ENCODE data around the gene LCAT. TPM values are rescaled to one million over a fixed set of nuclear protein-coding genes. Genes with fewer than 3 reads are reported as not detected.

LCAT gene
- total and polyA plus RNA-seq, 2 experiments from 2014 or later, result 13.7 to 18.9 TPM

DNA sequence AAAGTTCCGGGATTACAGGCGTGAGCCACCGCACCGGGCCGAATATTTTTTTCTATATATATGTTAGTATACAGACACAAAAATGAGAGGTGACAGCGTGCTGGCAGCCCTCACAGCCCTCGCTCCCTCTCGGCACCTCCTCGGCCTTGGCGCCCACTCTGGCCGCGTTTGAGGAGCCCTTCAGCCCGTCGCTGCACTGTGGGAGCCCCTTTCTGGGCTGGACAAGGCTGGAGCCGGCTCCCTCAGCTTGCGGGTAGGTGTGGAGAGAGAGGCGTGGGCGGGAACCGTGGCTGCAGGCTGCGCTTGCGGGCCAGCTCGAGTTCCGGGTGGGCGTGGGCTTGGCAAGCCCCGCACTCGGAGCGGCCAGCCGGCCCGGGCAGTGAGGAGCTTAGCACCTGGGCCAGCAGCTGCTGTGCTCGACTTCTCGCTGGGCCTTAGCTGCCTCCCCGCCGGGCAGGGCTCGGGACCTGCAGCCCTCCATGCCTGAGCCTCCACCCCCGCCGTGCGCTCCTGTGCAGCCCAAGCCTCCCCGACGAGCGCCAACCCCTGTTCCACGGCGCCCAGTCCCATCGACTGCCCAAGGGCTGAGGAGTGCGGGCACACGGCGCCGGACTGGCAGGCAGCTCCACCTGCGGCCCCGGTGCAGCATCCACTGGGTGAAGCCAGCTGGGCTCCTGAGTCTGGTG is 38.2 kb upstream of the LCAT start:
- no peaks in the 10 kb centered on the region for H3K36me3 Mint-ChIP-seq (ENCODE audit: low read depth)

DNA sequence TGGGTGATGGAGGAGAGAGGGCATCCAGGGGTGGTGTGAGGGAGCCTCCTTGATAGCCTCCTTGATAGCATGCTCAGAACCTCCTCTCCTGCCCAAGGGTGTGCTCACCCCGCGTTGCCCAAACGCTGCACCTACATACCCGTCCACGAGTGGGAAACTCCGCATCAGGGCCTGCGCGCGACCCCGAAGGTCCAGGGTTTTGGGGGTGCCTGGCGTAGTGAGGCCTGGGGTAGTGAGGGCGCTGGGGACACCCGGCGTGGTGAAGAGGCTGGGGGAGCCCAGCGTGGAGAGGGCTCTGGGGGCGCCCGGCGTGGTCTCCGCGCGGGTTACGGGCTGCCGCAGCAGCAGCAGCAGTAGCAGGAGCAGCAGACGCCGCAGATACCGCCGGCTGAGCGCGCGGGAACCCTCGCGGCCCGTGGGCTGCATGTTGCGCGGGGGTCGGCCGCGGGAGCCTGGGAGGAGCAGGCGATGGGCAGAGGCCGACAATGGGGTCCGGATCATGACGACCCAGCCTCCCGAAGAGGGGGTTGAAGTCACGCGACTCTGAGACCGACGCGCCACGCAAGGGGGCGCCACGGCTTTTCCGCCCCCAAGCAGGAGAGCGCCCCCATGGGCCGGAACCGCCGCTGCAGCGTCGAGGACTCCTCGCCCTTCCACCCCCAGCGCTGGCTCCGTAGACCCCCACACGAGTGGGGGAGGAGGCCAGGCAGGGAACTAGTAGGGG is 36.2 kb upstream of the LCAT start, which contains the start of gene DPEP3:
DPEP3 (minus strand) TSS at position 545 of the 724 bp plus-strand sequence; CDS start at position 426, 119 bp downstream.
- peaks cover 8% of the 10 kb centered on the region for H3K9me3 Mint-ChIP-seq
- no peak for TF ChIP-seq STAT1 (IDR thresholded peaks at IDR 0.05; ENCODE audit: unreplicated experiment)
- TF ChIP-seq CREB1 (CRISPR knock-in tag; IDR thresholded peaks at IDR 0.05; ENCODE audit: low read depth), result peak; percentile 69
- TF ChIP-seq ZNF114 (CRISPR knock-in tag; IDR thresholded peaks at IDR 0.05), result no peak
- TF ChIP-seq EZH2phosphoT487 (IDR thresholded peaks at IDR 0.05; ENCODE audit: unreplicated experiment), result no peak
- TF ChIP-seq, protein P1, sequence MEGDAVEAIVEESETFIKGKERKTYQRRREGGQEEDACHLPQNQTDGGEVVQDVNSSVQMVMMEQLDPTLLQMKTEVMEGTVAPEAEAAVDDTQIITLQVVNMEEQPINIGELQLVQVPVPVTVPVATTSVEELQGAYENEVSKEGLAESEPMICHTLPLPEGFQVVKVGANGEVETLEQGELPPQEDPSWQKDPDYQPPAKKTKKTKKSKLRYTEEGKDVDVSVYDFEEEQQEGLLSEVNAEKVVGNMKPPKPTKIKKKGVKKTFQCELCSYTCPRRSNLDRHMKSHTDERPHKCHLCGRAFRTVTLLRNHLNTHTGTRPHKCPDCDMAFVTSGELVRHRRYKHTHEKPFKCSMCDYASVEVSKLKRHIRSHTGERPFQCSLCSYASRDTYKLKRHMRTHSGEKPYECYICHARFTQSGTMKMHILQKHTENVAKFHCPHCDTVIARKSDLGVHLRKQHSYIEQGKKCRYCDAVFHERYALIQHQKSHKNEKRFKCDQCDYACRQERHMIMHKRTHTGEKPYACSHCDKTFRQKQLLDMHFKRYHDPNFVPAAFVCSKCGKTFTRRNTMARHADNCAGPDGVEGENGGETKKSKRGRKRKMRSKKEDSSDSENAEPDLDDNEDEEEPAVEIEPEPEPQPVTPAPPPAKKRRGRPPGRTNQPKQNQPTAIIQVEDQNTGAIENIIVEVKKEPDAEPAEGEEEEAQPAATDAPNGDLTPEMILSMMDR (conservative IDR thresholded peaks at IDR 0.05; ENCODE audit: low read depth in 2 of 2), result peak; percentile 79 to 99

More for the DNA sequence above, 38.2 kb upstream of the LCAT start:
- H3K79me2 ChIP-seq (replicated peaks; ENCODE audit: insufficient read depth), result no peaks in the 10 kb centered on the region
- H3K4me1 ChIP-seq (ENCODE audit: insufficient read depth), result no peaks in the 10 kb centered on the region
- H3K9me3 Mint-ChIP-seq, result peaks cover 8% of the 10 kb centered on the region
- H3K4me3 ChIP-seq, result no peak overlapping the region
- no peaks in the 10 kb centered on the region for H3K9me2 ChIP-seq (ENCODE audit: insufficient read depth)
- no peak overlapping the region for H3K4me2 ChIP-seq
- ATAC-seq (no peak), DNase-seq (ENCODE audit: low spot score) (no peak)
- H3K27ac ChIP-seq (ENCODE audit: low read depth), result no peak overlapping the region
- H3K4me1 Mint-ChIP-seq, result peaks cover 8% of the 10 kb centered on the region; the same call in 2 of the 3 replicates
- no peaks in the 10 kb centered on the region for H4K20me1 ChIP-seq (replicated peaks; ENCODE audit: insufficient read depth)
- H2AFZ ChIP-seq, result no peak overlapping the region
- TF ChIP-seq NANOG (IDR thresholded peaks at IDR 0.05; ENCODE audit: borderline replicate concordance) (no peak), JUNB (IDR thresholded peaks at IDR 0.05; ENCODE audit: unreplicated experiment) (no peak), POLR2AphosphoS5 (IDR thresholded peaks at IDR 0.05; ENCODE audit: low read depth) (no peak), EZH2phosphoT487 (IDR thresholded peaks at IDR 0.05; ENCODE audit: unreplicated experiment) (no peak), ZNF331 (CRISPR knock-in tag; IDR thresholded peaks at IDR 0.05; ENCODE audit: low read depth) (no peak)
- TF ChIP-seq, protein P2, sequence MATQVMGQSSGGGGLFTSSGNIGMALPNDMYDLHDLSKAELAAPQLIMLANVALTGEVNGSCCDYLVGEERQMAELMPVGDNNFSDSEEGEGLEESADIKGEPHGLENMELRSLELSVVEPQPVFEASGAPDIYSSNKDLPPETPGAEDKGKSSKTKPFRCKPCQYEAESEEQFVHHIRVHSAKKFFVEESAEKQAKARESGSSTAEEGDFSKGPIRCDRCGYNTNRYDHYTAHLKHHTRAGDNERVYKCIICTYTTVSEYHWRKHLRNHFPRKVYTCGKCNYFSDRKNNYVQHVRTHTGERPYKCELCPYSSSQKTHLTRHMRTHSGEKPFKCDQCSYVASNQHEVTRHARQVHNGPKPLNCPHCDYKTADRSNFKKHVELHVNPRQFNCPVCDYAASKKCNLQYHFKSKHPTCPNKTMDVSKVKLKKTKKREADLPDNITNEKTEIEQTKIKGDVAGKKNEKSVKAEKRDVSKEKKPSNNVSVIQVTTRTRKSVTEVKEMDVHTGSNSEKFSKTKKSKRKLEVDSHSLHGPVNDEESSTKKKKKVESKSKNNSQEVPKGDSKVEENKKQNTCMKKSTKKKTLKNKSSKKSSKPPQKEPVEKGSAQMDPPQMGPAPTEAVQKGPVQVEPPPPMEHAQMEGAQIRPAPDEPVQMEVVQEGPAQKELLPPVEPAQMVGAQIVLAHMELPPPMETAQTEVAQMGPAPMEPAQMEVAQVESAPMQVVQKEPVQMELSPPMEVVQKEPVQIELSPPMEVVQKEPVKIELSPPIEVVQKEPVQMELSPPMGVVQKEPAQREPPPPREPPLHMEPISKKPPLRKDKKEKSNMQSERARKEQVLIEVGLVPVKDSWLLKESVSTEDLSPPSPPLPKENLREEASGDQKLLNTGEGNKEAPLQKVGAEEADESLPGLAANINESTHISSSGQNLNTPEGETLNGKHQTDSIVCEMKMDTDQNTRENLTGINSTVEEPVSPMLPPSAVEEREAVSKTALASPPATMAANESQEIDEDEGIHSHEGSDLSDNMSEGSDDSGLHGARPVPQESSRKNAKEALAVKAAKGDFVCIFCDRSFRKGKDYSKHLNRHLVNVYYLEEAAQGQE (IDR thresholded peaks at IDR 0.05; ENCODE audit: unreplicated experiment), result no peak
- H3K4me3 Mint-ChIP-seq, result no peak overlapping the region
- H3K27ac Mint-ChIP-seq, result no peak overlapping the region
- H3F3A ChIP-seq (replicated peaks; ENCODE audit: low read depth), result no peaks in the 10 kb centered on the region
- peaks cover 16% of the 10 kb centered on the region for H3K27me3 Mint-ChIP-seq (ENCODE audit: insufficient read depth, low read depth, poor library complexity)
- no peaks in the 10 kb centered on the region for H3K27me3 ChIP-seq (ENCODE audit: insufficient read depth)
- H3K36me3 ChIP-seq (ENCODE audit: insufficient read depth), result no peaks in the 10 kb centered on the region

More for the DNA sequence above, 36.2 kb upstream of the LCAT start, which contains the start of gene DPEP3:
- no peaks in the 10 kb centered on the region for H4K20me1 ChIP-seq (replicated peaks; ENCODE audit: insufficient read depth)
- ATAC-seq (peak; percentile 87), DNase-seq (ENCODE audit: low spot score) (peak; percentile 88)
- H3K4me3 ChIP-seq, result peak within 1 kb of the TSS; percentile 47
- Mint-ChIP-seq H3K27ac (no peak within 1 kb of the TSS), H3K4me3 (no peak within 1 kb of the TSS), H3K4me1 (peaks cover 8% of the 10 kb centered on the region; the same call in 2 of the 3 replicates), H3K27me3 (ENCODE audit: insufficient read depth, low read depth, poor library complexity) (peaks cover 18% of the 10 kb centered on the region), H3K36me3 (ENCODE audit: low read depth) (no peaks in the 10 kb centered on the region)
- no peak within 1 kb of the TSS for H3K27ac ChIP-seq (ENCODE audit: low read depth)
- H3K9me2 ChIP-seq (ENCODE audit: insufficient read depth), result no peaks in the 10 kb centered on the region
- peak within 1 kb of the TSS; percentile 70 for H3K4me2 ChIP-seq
- no peaks in the 10 kb centered on the region for H3K27me3 ChIP-seq (ENCODE audit: insufficient read depth)
- no peaks in the 10 kb centered on the region for H3K79me2 ChIP-seq (replicated peaks; ENCODE audit: insufficient read depth)
- H2AFZ ChIP-seq, result peak within 1 kb of the TSS; percentile 99
- H3K36me3 ChIP-seq (ENCODE audit: insufficient read depth), result no peaks in the 10 kb centered on the region
- no peaks in the 10 kb centered on the region for H3K4me1 ChIP-seq (ENCODE audit: insufficient read depth)
- no peaks in the 10 kb centered on the region for H3F3A ChIP-seq (replicated peaks; ENCODE audit: low read depth)

All from GM23338 (cell line).